NCI-H446 treated with DMSO at 0.1 percent for 48 hours (cell line): ENCODE data around the gene FREY1.

Experiments used
- DNase-seq: peaks from one replicate; lab custom pipeline; 2025; lab: John Stamatoyannopoulos, UW

Gene FREY1

GRCh38 chr11:45906965-45907611 is at the start of gene FREY1:
TSS of gene FREY1 (minus strand) at chr11:45907271. CDS start at chr11:45907245, 26 bp downstream.
- no peak for DNase-seq

DNA sequence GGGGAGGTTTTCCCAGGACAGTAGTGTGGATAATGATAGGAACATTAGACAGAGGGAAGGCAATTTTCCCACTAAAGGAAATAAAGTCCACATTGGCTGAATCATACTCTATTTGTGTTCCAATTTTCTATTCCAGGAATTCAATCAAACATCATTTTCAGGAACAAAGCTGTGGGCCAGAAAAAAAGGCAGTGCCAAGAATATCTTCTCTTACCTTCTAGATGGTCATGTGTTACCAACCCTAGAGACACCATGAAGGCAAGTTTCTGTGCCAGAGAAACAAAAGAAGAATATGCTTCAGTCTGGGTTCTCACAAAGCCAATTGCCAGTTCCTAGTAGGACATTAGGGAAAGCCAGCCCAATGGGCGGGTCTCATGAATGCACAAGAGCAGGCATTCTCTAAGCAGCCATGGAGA is 42.9 kb upstream of the FREY1 start:
- DNase-seq, result no peak

DNA sequence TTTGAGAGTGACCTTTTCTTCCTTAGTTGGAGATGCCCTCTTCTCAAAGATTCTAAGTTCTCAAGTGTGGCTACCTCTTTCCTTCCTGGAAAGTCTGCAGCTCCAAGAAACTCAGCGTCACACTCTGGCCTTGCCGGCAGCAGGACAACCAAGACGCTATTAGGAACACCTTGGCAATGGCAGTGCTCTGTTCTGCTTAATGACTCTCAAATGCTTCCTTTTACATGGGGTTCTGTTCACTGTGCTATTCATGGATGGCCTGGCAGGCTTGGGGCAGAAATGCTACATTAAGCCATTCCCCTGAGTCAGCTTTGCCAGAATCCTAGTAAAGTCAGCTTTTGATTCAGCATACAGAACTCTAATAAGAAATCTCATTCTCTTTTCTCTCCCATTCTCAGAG is 41.3 kb upstream of the FREY1 start:
- no peak for DNase-seq

- no peak for DNase-seq
These were observed 40.8 kb upstream of the FREY1 start for GRCh38 chr11:45947885-45948284.

DNA sequence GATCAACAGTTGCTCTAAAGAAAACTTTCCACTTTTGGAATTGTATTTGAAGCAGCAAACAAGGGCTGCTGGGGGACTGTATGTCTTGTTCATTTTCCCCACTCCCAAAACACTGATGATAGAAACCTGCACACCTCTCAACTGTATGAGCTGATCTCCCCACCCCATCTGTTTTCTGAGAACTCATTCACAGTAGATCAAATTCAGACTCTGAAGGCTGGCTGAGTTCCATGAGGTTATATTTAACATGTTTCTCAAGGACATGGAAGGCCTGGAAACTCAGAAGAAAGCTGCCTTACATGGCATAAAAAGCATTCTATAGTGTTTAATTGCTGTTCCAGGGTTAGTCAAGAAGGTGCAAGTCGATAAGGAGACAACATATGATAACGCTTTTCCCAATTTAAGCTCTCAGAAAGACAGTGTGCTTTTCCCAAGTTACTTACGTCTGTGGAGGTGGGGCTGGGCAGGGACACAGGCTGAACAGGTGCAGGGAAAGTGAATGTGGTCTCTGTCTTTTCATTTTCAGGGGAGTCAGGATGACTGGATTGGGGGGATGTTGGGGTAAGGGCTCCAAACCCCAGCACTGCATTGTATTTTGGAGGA is 38.4 kb upstream of the FREY1 start:
- no peak for DNase-seq

DNA sequence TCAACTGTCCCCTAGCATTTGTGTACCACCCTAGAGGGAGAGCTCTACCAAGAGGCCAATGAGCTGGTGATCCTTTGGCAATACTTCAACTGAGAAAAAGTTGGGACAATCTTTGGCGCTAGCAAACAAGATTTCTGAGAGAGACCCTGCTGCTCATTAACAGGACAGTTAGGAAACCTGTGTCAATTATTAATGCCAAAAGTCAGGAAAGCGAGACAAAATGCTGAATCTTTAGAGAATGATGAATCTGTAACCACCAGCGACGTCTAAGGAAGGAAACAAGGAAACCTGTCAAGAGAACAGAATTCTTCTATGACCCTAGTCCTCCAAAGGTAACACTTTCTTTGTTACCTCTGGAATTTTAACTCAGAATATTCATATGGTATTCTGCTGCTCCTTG is 35.3 kb upstream of the FREY1 start:
- no peak for DNase-seq

DNA sequence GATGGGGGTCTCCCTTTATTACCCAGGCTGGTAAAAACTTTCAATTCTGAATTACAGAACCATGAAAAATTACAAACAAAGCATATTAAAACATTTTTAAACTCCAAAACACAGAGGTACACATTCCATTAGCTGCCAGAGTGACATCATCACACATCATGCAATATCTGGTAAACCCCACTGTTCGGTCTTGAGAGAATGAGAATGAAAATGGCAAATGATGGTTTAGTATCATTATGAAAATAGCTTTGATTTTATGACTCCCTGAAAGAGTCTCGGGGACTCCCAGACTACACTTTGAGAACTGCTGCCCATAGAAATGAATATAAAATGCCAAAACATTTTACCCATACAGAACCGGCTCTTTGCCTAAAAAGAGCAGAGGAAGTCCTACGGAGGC is 34.2 kb upstream of the FREY1 start:
- no peak for DNase-seq

GRCh38 chr11:45939836-45940235 is 32.8 kb upstream of the FREY1 start:
- no peak for DNase-seq

DNA sequence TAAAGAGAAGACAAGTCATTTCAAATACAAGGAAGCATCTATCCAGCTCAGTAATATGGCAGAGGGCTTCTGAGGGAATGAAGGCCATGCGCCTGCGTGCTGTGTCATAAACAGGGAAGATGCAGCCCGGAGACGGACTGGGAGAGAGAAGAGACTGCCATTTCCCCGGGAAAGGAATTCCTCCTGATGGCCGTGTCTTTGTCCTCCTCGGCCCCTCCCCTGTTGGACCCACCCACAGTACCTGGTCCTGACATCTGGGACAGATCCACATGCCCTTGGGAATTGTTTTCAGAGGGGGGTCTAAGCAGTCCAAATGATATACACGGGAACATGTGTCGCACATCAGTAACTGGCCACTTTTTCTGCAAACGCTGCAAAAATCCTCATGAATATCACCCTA is 30.8 kb upstream of the FREY1 start:
- no peak for DNase-seq

DNA sequence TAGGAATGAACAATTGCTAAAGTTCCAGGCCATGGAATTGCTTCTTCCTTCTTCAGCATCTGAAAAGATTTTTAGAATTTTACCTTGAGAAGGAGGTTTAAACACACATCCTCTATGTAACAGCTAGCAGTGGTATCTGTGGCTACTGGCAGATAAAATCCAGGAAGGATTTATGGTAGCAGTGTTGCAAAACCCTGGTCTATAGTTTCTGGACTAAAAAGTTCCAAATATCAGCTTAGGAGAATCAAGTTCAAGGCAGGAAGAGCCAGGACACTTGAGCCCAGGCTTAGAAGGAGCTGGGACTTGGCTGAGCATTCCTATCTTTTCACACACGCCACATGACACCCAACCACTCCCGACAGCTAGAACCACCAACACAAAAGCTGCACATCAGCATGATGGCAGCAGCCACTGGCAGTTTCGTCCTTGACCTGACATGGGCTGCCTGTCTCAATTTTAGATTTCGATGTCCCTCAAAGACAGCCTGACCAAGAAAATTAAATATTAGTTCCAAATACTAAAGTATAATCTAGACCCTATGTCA is 29.5 kb upstream of the FREY1 start:
- DNase-seq, result no peak

DNA sequence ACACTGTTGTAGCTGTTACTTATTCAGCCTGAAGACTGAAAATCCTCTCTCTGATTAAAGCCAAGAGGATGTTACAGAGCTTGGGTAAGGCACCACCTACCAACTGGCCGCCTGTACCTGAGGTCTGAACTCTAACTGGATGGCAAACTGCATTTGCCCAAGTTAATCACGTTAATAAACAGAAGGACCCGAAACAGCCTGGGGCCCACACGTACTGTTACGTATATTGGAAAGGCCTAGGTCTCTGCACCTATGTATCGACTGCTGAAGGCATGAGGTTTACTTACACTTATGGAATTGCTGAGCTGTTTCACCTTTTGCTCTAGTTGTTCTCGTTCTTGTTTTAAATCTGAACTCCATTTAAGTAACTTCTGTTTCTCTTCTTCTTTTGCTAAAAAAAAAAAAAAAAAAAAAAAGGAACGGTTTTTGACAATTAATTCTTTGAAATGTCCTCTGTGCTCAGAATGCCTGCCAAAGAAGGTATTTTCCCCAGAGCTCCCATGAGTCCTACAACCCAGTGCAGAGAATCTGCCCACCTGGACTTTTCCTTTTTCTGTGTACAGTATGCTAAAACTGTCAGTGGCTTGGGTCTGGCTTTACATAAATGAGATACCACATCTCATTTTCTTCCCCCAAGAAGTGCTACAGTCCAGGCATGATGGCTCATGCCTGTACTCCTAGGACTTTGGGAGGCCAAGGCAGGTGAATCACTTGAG is 28.4 kb upstream of the FREY1 start:
- DNase-seq, result no peak

DNA sequence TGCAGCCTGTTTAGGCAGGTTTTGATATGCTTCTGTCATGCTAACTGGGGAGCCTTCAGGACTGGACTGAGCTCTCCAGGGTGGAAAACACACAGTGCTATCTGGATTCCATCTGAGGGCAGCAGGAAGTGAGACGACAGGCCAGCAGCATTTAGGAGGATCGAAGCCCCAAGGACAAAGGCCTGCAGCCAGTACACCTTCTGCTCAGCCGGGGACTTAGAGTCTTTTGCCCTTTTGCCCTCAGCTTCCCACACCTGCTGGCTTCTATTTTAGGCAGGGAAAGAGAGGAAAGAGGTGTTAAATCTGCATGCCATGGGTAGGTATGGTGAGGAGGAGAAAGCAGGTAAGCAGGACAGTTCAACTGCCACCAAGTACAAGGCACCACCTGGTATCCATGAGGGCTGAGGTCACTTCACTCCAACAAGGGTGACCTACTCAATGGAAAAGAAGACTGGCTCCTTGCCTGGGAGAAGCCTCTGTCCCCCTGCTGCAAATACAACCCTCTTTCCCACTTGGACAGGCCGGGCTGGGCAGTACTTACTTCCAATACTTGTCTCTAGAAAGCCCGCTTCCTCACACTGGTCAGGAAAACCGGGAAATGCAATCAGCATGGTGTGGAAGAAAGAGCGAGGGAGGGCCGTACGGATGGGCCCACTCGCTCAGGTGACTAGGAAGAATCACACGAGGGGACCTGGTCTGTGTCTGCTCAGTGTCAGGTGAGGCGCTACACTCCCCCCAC is 27.7 kb upstream of the FREY1 start:
- no peak for DNase-seq

DNA sequence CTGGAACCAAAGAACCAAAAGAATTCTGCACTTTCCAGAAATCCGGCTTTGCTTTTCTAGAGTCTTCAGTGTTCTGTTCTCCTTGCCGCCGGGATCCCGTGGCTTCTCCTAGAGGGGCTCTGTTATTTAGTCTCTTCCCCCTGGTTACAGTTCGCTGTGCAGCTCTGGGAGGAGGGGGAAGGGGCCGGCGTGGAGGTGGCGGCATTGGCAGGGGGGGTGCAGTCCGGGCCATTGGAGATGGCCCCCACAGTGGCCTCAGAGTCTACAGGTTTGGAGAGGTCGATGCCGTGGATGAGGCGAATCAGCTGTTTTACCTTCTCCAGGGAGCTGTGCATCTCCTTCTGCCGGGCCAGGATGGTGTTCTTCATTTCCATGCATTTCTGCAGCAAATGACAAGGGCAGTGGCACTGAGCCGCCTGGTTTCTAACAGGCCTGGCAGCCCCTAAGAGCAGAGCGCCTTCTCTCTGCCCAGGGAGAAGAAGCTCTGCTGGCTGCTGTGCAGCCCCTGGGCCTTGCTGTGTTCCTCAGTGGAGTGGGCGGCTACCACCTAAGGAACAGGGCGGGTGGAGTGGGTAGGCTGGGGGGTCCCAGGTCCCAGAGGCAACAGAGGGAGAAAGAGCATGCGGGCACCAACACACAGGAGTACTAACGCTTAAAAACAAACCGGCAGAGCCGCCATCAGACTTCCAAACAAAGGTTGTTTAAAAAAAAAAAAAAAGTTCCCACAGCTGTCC is 26.9 kb upstream of the FREY1 start:
- DNase-seq, result no peak

GRCh38 chr11:45933131-45933831 is 26.2 kb upstream of the FREY1 start:
- peak; percentile 20 for DNase-seq

GRCh38 chr11:45932217-45932616 is 25.1 kb upstream of the FREY1 start:
- DNase-seq, result no peak

GRCh38 chr11:45931739-45932138 is 24.7 kb upstream of the FREY1 start:
- DNase-seq, result no peak

- DNase-seq, result no peak
These were observed 24.0 kb upstream of the FREY1 start for GRCh38 chr11:45930951-45931570.

DNA sequence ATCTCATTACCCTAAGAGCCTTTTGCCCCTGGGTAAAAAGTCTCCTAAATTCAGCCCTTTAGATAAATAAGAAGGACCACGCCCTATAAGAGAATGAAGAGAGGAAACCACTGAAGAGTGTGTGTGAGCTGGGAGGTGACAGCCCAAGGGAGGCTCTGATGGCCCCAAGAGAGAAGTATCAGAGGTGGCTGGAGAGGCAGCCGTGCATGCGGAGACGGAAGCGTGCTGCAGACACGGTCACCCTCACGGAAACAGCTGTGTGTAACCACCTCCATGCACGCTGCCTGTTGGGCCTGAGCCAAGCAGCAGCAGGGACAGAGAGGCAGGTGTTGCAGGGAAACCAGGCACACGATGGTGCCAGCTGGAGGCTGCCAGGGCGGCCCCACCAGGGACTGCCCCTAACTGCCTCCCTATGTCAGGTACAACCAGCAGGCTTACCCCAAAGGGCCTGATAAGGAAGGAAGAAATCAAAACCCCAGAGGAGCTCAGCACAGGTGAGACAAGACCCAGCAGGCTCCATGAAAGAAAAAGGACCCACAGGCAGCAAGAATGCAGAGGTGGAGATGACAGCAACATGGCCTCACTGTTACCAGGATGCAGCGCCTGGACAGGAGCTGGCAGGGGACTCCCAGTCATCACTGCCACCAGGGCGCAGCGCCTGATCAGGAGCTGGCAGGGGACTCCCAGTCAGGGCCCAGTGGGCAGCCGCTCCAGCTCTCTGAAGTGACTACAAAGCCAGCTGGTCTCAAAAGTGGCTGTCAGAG is 23.1 kb upstream of the FREY1 start:
- no peak for DNase-seq

- DNase-seq, result no peak
These were observed 22.5 kb upstream of the FREY1 start for GRCh38 chr11:45929486-45930030.
